ENCODE measurements around the gene LURAP1L.

Gene LURAP1L

GRCh38 chr9:12813533-12813932 lies 38.7 kb downstream of the LURAP1L start:
- DNase-seq (ENCODE audit: low spot score): no peak

GRCh38 chr9:12813960-12814876 lies 39.4 kb downstream of the LURAP1L start:
- peak; percentile 99 for DNase-seq (ENCODE audit: low spot score)

- DNase-seq (ENCODE audit: low spot score): no peak
Measured at GRCh38 chr9:12814877-12815237, 40.0 kb downstream of the LURAP1L start.

- DNase-seq (ENCODE audit: low spot score): no peak
Measured at GRCh38 chr9:12815888-12816287, 41.1 kb downstream of the LURAP1L start.

GRCh38 chr9:12816656-12817101 lies 41.9 kb downstream of the LURAP1L start:
- no peak for DNase-seq (ENCODE audit: low spot score)

GRCh38 chr9:12817702-12818101 lies 42.9 kb downstream of the LURAP1L start:
- peak; percentile 91 for DNase-seq (ENCODE audit: low spot score)

GRCh38 chr9:12818431-12819000 lies 43.7 kb downstream of the LURAP1L start:
- peak; percentile 48 for DNase-seq (ENCODE audit: low spot score)

GRCh38 chr9:12819436-12820185 lies 44.8 kb downstream of the LURAP1L start:
- no peak for DNase-seq (ENCODE audit: low spot score)

GRCh38 chr9:12822111-12822510 lies 47.3 kb downstream of the LURAP1L start:
- peak; percentile 63 for DNase-seq (ENCODE audit: low spot score)

- no peak for DNase-seq (ENCODE audit: low spot score)
Measured at GRCh38 chr9:12826924-12827565, 52.2 kb downstream of the LURAP1L start.

- DNase-seq (ENCODE audit: low spot score): no peak
Measured at GRCh38 chr9:12833701-12834100, 58.9 kb downstream of the LURAP1L start.

GRCh38 chr9:12838546-12838945 lies 63.7 kb downstream of the LURAP1L start:
- no peak for DNase-seq (ENCODE audit: low spot score)

GRCh38 chr9:12843735-12844134 lies 68.9 kb downstream of the LURAP1L start:
- DNase-seq (ENCODE audit: low spot score): no peak

GRCh38 chr9:12846035-12846434 lies 71.2 kb downstream of the LURAP1L start:
- DNase-seq (ENCODE audit: low spot score): no peak

- peak; percentile 93 for DNase-seq (ENCODE audit: low spot score)
Measured at GRCh38 chr9:12847561-12847960, 72.7 kb downstream of the LURAP1L start.

- no peak for DNase-seq (ENCODE audit: low spot score)
Measured at GRCh38 chr9:12849486-12850003, 74.7 kb downstream of the LURAP1L start.

GRCh38 chr9:12851341-12852090 lies 76.7 kb downstream of the LURAP1L start:
- no peak for DNase-seq (ENCODE audit: low spot score)

GRCh38 chr9:12853051-12853450 lies 78.2 kb downstream of the LURAP1L start:
- peak; percentile 73 for DNase-seq (ENCODE audit: low spot score)

- peak; percentile 26 for DNase-seq (ENCODE audit: low spot score)
Measured at GRCh38 chr9:12854221-12854620, 79.4 kb downstream of the LURAP1L start.

- no peak for DNase-seq (ENCODE audit: low spot score)
Measured at GRCh38 chr9:12855066-12855465, 80.2 kb downstream of the LURAP1L start.

- no peak for DNase-seq (ENCODE audit: low spot score)
Measured at GRCh38 chr9:12856603-12857002, 81.8 kb downstream of the LURAP1L start.

Measured in kidney tubule cell (primary cell).